ENCODE results near the gene R3HDML. TPM values are rescaled to one million over a fixed set of nuclear protein-coding genes. Genes with fewer than 3 reads are reported as not detected.

The R3HDML gene
- polyA plus RNA-seq, 1 donor (not counting 4 experiments of a cell fraction or from before 2014, with no cell fraction given) = not detected

GRCh38 chr20:44358776-44359175, 21.9 kb downstream of the R3HDML start:
- H3K4me3 ChIP-seq (ENCODE audit: control insufficient read depth in 2 of 3, extremely low read depth in 1 of 3, insufficient read depth in 2 of 3, low read depth in 1 of 3, low read length in 3 of 3) = no peak overlapping the region
- no peak for FAIRE-seq
- no peak for TF ChIP-seq EZH2 (IDR thresholded peaks at IDR 0.05; ENCODE audit: low read length)
- TF ChIP-seq, protein P1, sequence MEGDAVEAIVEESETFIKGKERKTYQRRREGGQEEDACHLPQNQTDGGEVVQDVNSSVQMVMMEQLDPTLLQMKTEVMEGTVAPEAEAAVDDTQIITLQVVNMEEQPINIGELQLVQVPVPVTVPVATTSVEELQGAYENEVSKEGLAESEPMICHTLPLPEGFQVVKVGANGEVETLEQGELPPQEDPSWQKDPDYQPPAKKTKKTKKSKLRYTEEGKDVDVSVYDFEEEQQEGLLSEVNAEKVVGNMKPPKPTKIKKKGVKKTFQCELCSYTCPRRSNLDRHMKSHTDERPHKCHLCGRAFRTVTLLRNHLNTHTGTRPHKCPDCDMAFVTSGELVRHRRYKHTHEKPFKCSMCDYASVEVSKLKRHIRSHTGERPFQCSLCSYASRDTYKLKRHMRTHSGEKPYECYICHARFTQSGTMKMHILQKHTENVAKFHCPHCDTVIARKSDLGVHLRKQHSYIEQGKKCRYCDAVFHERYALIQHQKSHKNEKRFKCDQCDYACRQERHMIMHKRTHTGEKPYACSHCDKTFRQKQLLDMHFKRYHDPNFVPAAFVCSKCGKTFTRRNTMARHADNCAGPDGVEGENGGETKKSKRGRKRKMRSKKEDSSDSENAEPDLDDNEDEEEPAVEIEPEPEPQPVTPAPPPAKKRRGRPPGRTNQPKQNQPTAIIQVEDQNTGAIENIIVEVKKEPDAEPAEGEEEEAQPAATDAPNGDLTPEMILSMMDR (optimal IDR thresholded peaks at IDR 0.05 in 1 of 3, IDR thresholded peaks at IDR 0.05 in 1 of 3, conservative IDR thresholded peaks at IDR 0.05 in 1 of 3; ENCODE audit: extremely low read depth in 1 of 3, insufficient read depth in 2 of 3, low read length in 3 of 3) = no peak

GRCh38 chr20:44360221-44360620, 23.4 kb downstream of the R3HDML start:
- no peak for DNase-seq (ENCODE audit: low read depth, low spot score)
- no peak for FAIRE-seq
- Histone ChIP-seq H3K36me3 (ENCODE audit: control insufficient read depth in 2 of 2, extremely low read depth in 1 of 2, insufficient read depth in 2 of 2, low read length in 2 of 2) (no peaks in the 10 kb centered on the region), H4K20me1 (ENCODE audit: control insufficient read depth, extremely low read depth, insufficient read depth, low read length) (no peaks in the 10 kb centered on the region), H3K79me2 (ENCODE audit: control insufficient read depth, insufficient read depth, low read length) (no peaks in the 10 kb centered on the region), H3K4me2 (ENCODE audit: control insufficient read depth, extremely low read depth, insufficient read depth, low read depth, low read length) (no peak overlapping the region), H3K9me3 (ENCODE audit: control insufficient read depth, low read depth, low read length) (no peaks in the 10 kb centered on the region), H3K4me1 (ENCODE audit: control insufficient read depth, extremely low read depth, insufficient read depth, low read length) (no peaks in the 10 kb centered on the region), H3K9me1 (ENCODE audit: control insufficient read depth, extremely low read depth, insufficient read depth, low read length) (no peaks in the 10 kb centered on the region), H3K9ac (ENCODE audit: control insufficient read depth, extremely low read depth, insufficient read depth, low read length) (no peak overlapping the region), H2AFZ (ENCODE audit: control insufficient read depth, low read length) (no peak overlapping the region), H3K4me3 (ENCODE audit: control insufficient read depth in 2 of 3, extremely low read depth in 1 of 3, insufficient read depth in 2 of 3, low read depth in 1 of 3, low read length in 3 of 3) (no peak overlapping the region), H3K27ac (ENCODE audit: control insufficient read depth, insufficient read depth, low read length) (no peak overlapping the region), H3K27me3 (ENCODE audit: control insufficient read depth, extremely low read depth, insufficient read depth, low read length) (peaks cover 3% of the 10 kb centered on the region)
- TF ChIP-seq EZH2 (IDR thresholded peaks at IDR 0.05; ENCODE audit: low read length) = no peak
- TF ChIP-seq, protein P1 (optimal IDR thresholded peaks at IDR 0.05 in 1 of 3, IDR thresholded peaks at IDR 0.05 in 1 of 3, conservative IDR thresholded peaks at IDR 0.05 in 1 of 3; ENCODE audit: extremely low read depth in 1 of 3, insufficient read depth in 2 of 3, low read length in 3 of 3) = no peak
- dilution Hi-C loops (cut with MboI; ENCODE audit: extremely low pct_ligation_motif_present, low sequenced_read_pairs) = no loop called here

More at GRCh38 chr20:44358776-44359175, 21.9 kb downstream of the R3HDML start:
- H3K4me1 ChIP-seq (ENCODE audit: control insufficient read depth, extremely low read depth, insufficient read depth, low read length) = no peaks in the 10 kb centered on the region
- no peaks in the 10 kb centered on the region for H3K36me3 ChIP-seq (ENCODE audit: control insufficient read depth in 2 of 2, extremely low read depth in 1 of 2, insufficient read depth in 2 of 2, low read length in 2 of 2)
- H3K9me1 ChIP-seq (ENCODE audit: control insufficient read depth, extremely low read depth, insufficient read depth, low read length) = no peaks in the 10 kb centered on the region
- no peak overlapping the region for H3K27ac ChIP-seq (ENCODE audit: control insufficient read depth, insufficient read depth, low read length)
- no peak for DNase-seq (ENCODE audit: low read depth, low spot score)
- no peak overlapping the region for H2AFZ ChIP-seq (ENCODE audit: control insufficient read depth, low read length)
- no peak overlapping the region for H3K9ac ChIP-seq (ENCODE audit: control insufficient read depth, extremely low read depth, insufficient read depth, low read length)
- H4K20me1 ChIP-seq (ENCODE audit: control insufficient read depth, extremely low read depth, insufficient read depth, low read length) = no peaks in the 10 kb centered on the region
- no peak overlapping the region for H3K4me2 ChIP-seq (ENCODE audit: control insufficient read depth, extremely low read depth, insufficient read depth, low read depth, low read length)
- dilution Hi-C loops (cut with MboI; ENCODE audit: extremely low pct_ligation_motif_present, low sequenced_read_pairs) = no loop called here
- H3K27me3 ChIP-seq (ENCODE audit: control insufficient read depth, extremely low read depth, insufficient read depth, low read length) = peaks cover 3% of the 10 kb centered on the region
- no peaks in the 10 kb centered on the region for H3K9me3 ChIP-seq (ENCODE audit: control insufficient read depth, low read depth, low read length)
- H3K79me2 ChIP-seq (ENCODE audit: control insufficient read depth, insufficient read depth, low read length) = no peaks in the 10 kb centered on the region
